ENCODE measurements around the gene RTKN2. TPM values are rescaled to one million over a fixed set of nuclear protein-coding genes. Genes with fewer than 3 reads are reported as not detected.

Gene RTKN2
- polyA plus RNA-seq, 1 of the 3 experiments (the other 2 are of a cell fraction) = 1.4 TPM

DNA sequence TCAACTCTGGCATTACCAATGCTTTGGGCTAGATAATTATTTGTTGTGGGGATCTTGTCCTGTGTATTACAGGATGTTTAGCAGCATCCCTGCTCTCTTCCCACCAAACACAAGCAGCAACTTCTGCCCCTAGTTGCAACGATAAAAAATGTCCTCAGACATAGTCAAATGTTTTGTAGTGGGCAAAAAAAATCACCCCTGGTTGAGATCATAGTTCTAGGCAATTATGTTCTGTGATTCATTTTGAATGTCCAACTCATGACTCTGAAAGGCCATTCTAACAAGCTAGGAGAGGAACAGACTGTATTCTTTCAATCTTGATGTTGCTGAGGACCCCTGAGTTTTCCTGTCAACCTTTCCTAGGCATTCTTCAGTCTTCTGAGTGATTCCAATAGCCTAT lies 79.5 kb downstream of the RTKN2 start:
- POLR2A ChIA-PET = no interaction called here
- Histone ChIP-seq H3K4me3 (ENCODE audit: low read depth in 2 of 2, low read length in 1 of 2) (no peak overlapping the region), H2AFZ (ENCODE audit: low read depth) (no peak overlapping the region), H3K4me2 (no peak overlapping the region), H3K4me1 (ENCODE audit: control insufficient read depth in 1 of 2, insufficient read depth in 2 of 2, low read depth in 1 of 2, low read length in 1 of 2) (peaks cover 0 to 8% of the 10 kb centered on the region in 2 experiments; a peak in 1 of 4 replicates), H3K27me3 (ENCODE audit: insufficient read depth) (no peaks in the 10 kb centered on the region), H3K79me2 (ENCODE audit: insufficient read depth) (no peaks in the 10 kb centered on the region), H3F3A (replicated peaks; ENCODE audit: insufficient read depth) (no peaks in the 10 kb centered on the region), H4K20me1 (ENCODE audit: insufficient read depth) (no peaks in the 10 kb centered on the region), H3K9me2 (no peaks in the 10 kb centered on the region), H3K9ac (no peak overlapping the region), H3K27ac (ENCODE audit: low read depth in 2 of 2, low read length in 1 of 2) (no peak overlapping the region), H3K9me3 (no peaks in the 10 kb centered on the region), H3K36me3 (replicated peaks in 1 of 2; ENCODE audit: control insufficient read depth in 1 of 2, insufficient read depth in 2 of 2, low read length in 1 of 2) (peaks cover 2 to 6% of the 10 kb centered on the region in 2 experiments)
- no peak for DNase-seq
- TF ChIP-seq, protein P1, sequence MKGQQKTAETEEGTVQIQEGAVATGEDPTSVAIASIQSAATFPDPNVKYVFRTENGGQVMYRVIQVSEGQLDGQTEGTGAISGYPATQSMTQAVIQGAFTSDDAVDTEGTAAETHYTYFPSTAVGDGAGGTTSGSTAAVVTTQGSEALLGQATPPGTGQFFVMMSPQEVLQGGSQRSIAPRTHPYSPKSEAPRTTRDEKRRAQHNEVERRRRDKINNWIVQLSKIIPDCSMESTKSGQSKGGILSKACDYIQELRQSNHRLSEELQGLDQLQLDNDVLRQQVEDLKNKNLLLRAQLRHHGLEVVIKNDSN (IDR thresholded peaks at IDR 0.05; ENCODE audit: borderline replicate concordance, low read depth) = no peak
- TF ChIP-seq MXI1 (IDR thresholded peaks at IDR 0.05; ENCODE audit: low read depth, low read length) (no peak), RFX5 (IDR thresholded peaks at IDR 0.05; ENCODE audit: low read length) (no peak), RAD21 (IDR thresholded peaks at IDR 0.05; ENCODE audit: low read length) (no peak), RXRA (IDR thresholded peaks at IDR 0.05; ENCODE audit: borderline replicate concordance, low read depth) (no peak), YY1 (IDR thresholded peaks at IDR 0.05; ENCODE audit: low read depth) (no peak), JUND (IDR thresholded peaks at IDR 0.05) (no peak)
- TF ChIP-seq, protein P2, sequence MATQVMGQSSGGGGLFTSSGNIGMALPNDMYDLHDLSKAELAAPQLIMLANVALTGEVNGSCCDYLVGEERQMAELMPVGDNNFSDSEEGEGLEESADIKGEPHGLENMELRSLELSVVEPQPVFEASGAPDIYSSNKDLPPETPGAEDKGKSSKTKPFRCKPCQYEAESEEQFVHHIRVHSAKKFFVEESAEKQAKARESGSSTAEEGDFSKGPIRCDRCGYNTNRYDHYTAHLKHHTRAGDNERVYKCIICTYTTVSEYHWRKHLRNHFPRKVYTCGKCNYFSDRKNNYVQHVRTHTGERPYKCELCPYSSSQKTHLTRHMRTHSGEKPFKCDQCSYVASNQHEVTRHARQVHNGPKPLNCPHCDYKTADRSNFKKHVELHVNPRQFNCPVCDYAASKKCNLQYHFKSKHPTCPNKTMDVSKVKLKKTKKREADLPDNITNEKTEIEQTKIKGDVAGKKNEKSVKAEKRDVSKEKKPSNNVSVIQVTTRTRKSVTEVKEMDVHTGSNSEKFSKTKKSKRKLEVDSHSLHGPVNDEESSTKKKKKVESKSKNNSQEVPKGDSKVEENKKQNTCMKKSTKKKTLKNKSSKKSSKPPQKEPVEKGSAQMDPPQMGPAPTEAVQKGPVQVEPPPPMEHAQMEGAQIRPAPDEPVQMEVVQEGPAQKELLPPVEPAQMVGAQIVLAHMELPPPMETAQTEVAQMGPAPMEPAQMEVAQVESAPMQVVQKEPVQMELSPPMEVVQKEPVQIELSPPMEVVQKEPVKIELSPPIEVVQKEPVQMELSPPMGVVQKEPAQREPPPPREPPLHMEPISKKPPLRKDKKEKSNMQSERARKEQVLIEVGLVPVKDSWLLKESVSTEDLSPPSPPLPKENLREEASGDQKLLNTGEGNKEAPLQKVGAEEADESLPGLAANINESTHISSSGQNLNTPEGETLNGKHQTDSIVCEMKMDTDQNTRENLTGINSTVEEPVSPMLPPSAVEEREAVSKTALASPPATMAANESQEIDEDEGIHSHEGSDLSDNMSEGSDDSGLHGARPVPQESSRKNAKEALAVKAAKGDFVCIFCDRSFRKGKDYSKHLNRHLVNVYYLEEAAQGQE (IDR thresholded peaks at IDR 0.05; ENCODE audit: low read depth, low read length) = no peak
- TF ChIP-seq, protein P3, sequence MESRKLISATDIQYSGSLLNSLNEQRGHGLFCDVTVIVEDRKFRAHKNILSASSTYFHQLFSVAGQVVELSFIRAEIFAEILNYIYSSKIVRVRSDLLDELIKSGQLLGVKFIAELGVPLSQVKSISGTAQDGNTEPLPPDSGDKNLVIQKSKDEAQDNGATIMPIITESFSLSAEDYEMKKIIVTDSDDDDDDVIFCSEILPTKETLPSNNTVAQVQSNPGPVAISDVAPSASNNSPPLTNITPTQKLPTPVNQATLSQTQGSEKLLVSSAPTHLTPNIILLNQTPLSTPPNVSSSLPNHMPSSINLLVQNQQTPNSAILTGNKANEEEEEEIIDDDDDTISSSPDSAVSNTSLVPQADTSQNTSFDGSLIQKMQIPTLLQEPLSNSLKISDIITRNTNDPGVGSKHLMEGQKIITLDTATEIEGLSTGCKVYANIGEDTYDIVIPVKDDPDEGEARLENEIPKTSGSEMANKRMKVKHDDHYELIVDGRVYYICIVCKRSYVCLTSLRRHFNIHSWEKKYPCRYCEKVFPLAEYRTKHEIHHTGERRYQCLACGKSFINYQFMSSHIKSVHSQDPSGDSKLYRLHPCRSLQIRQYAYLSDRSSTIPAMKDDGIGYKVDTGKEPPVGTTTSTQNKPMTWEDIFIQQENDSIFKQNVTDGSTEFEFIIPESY (IDR thresholded peaks at IDR 0.05; ENCODE audit: borderline replicate concordance, low read depth) = no peak
- TF ChIP-seq, protein P4, sequence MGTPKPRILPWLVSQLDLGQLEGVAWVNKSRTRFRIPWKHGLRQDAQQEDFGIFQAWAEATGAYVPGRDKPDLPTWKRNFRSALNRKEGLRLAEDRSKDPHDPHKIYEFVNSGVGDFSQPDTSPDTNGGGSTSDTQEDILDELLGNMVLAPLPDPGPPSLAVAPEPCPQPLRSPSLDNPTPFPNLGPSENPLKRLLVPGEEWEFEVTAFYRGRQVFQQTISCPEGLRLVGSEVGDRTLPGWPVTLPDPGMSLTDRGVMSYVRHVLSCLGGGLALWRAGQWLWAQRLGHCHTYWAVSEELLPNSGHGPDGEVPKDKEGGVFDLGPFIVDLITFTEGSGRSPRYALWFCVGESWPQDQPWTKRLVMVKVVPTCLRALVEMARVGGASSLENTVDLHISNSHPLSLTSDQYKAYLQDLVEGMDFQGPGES (IDR thresholded peaks at IDR 0.05; ENCODE audit: low read depth, low read length) = no peak
- TF ChIP-seq, protein P5, sequence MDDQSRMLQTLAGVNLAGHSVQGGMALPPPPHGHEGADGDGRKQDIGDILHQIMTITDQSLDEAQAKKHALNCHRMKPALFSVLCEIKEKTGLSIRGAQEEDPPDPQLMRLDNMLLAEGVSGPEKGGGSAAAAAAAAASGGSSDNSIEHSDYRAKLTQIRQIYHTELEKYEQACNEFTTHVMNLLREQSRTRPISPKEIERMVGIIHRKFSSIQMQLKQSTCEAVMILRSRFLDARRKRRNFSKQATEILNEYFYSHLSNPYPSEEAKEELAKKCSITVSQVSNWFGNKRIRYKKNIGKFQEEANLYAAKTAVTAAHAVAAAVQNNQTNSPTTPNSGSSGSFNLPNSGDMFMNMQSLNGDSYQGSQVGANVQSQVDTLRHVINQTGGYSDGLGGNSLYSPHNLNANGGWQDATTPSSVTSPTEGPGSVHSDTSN (IDR thresholded peaks at IDR 0.05) = no peak
- TF ChIP-seq, protein P6, sequence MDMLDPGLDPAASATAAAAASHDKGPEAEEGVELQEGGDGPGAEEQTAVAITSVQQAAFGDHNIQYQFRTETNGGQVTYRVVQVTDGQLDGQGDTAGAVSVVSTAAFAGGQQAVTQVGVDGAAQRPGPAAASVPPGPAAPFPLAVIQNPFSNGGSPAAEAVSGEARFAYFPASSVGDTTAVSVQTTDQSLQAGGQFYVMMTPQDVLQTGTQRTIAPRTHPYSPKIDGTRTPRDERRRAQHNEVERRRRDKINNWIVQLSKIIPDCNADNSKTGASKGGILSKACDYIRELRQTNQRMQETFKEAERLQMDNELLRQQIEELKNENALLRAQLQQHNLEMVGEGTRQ (IDR thresholded peaks at IDR 0.05; ENCODE audit: borderline replicate concordance, low read depth, low read length) = no peak
- WGBS (ENCODE audit: low lambda C conversion rate) = 60% methylated on average over 1 of the region's 1 CpG
- CTCF ChIA-PET = no interaction called here
